HepG2 (cell line): ENCODE measurements around the gene TCFL5. TPM values are rescaled to one million over a fixed set of nuclear protein-coding genes. Genes with fewer than 3 reads are reported as not detected.

Source experiments
- ATAC-seq: fragments of 200-7000 bp; cut with Tn5 transposase; 3 replicates; pipeline ENCODE4 v1.9.1; 2020; ENCODE audit warnings: mild to moderate bottlenecking, moderate library complexity
- BruUV-seq: library from RNA; stranded (reverse); fragments of 400-500 nt; replicated peaks from 2 replicates; lab custom pipeline; 2021; lab: Mats Ljungman, UMichigan
- CTCF ChIA-PET: fragments of 300-600 bp; formaldehyde crosslinking; extraction: SDS; loops from one replicate; lab custom pipeline; 2021; ENCODE audit warnings: low total read pairs, inconsistent platforms, low intra/inter-chr PET ratio; lab: Yijun Ruan, JAX
- POLR2A ChIA-PET: fragments of 350-600 bp; sonication (Branson Sonifier 250); formaldehyde crosslinking; loops from one replicate; lab custom pipeline; 2020; ENCODE audit warnings: antibody characterized with exemption, inconsistent platforms; lab: Yijun Ruan, JAX
- DNase-seq: peaks from one replicate; pipeline ENCODE4 v3.0.0-alpha.2; 2015; ENCODE audit warnings: low spot score
- FAIRE-seq: peaks from 3 replicates; lab custom pipeline; 2011; peaks lifted over from hg19 to GRCh38; lab: Jason Lieb, UNC
- H2AFZ ChIP-seq: one replicate; pipeline ENCODE4 v1.6.1; 2011; ENCODE audit warnings: low read length, inconsistent platforms
- H3K27ac ChIP-seq: fragments of 300-600 bp; 3 replicates; pipeline ENCODE4 v1.8.0; 2011; ENCODE audit warnings: mixed run types, mild to moderate bottlenecking, mixed read lengths, low read length, inconsistent platforms; ENCODE audit not compliant: insufficient read depth; ENCODE audit errors: extremely low read length
- H3K27me3 ChIP-seq, 2 experiments: fragments of 200-600 bp in 1 of 2; 2 replicates in 1 of 2; 3 replicates in 1 of 2; pipeline versions ENCODE4 v1.6.0 to v1.8.0; 2011; ENCODE audit warnings: low read length in 2 of 2, mild to moderate bottlenecking in 2 of 2, moderate library complexity in 2 of 2, inconsistent platforms in 1 of 2; ENCODE audit not compliant: insufficient read depth in 2 of 2, control insufficient read depth in 1 of 2
- H3K36me3 ChIP-seq, 2 experiments: fragments of 200-600 bp in 1 of 2; replicated peaks in 1 of 2; 2 replicates in 1 of 2; 3 replicates in 1 of 2; pipeline versions ENCODE4 v1.5.1 to v1.8.0; 2011; ENCODE audit warnings: low read length in 2 of 2, inconsistent platforms in 1 of 2; ENCODE audit not compliant: insufficient read depth in 2 of 2, control insufficient read depth in 1 of 2
- H3K4me1 ChIP-seq: 2 replicates; pipeline ENCODE4 v1.5.1; 2012; ENCODE audit warnings: low read length, inconsistent platforms; ENCODE audit not compliant: insufficient read depth
- H3K4me2 ChIP-seq: 2 replicates; pipeline ENCODE4 v1.6.0; 2011; ENCODE audit warnings: low read depth, low read length, inconsistent platforms
- H3K4me3 ChIP-seq, 3 experiments: fragments of 200-600 bp in 1 of 3; sonication (generic), shearing (Covaris generic) in 1 of 3; replicated peaks in 1 of 3; 2 replicates each; pipeline ENCODE4 v1.5.1; 2011 to 2016; ENCODE audit warnings: low read length in 3 of 3, inconsistent platforms in 2 of 3, low read depth in 2 of 3, mild to moderate bottlenecking in 2 of 3, control low read depth in 1 of 3, mixed read lengths in 1 of 3; ENCODE audit not compliant: insufficient read depth in 1 of 3
- H3K79me2 ChIP-seq: one replicate; pipeline ENCODE4 v1.6.1; 2011; ENCODE audit warnings: low read length, inconsistent platforms; ENCODE audit not compliant: insufficient read depth
- H3K9ac ChIP-seq: 2 replicates; pipeline ENCODE4 v1.6.0; 2011; ENCODE audit warnings: mild to moderate bottlenecking, low read depth, low read length, inconsistent platforms; ENCODE audit not compliant: insufficient read depth
- H3K9me3 ChIP-seq: 2 replicates; pipeline ENCODE4 v1.5.1; 2012; ENCODE audit warnings: mild to moderate bottlenecking, low read length
- H4K20me1 ChIP-seq: 2 replicates; pipeline ENCODE4 v1.6.0; 2011; ENCODE audit warnings: inconsistent platforms, mild to moderate bottlenecking, low read length, moderate library complexity; ENCODE audit not compliant: insufficient read depth
- CBX2 ChIP-seq, 2 experiments: fragments of 200-600 bp in 1 of 2; sonication (generic); formaldehyde crosslinking in 1 of 2; IDR thresholded peaks; 2 replicates each; pipeline versions ENCODE4 v1.7.0 to v1.8.1; 2018 to 2022; ENCODE audit warnings: low read depth in 2 of 2, low read length in 1 of 2, mild to moderate bottlenecking in 1 of 2, missing genetic modification reagents in 1 of 2
- HNRNPL ChIP-seq: fragments of 200-400 bp; formaldehyde crosslinking; IDR thresholded peaks from 2 replicates; pipeline ENCODE4 v1.6.1; 2017; ENCODE audit warnings: mild to moderate bottlenecking, low read depth, low read length
- NFKB2 ChIP-seq: sonication (generic); formaldehyde crosslinking; IDR thresholded peaks from 2 replicates; pipeline ENCODE4 v1.4.0; 2020; ENCODE audit warnings: missing genetic modification reagents, borderline replicate concordance
- WGBS: methylation state at CpG from one replicate; pipeline ENCODE4 v1.1.6; 2017; ENCODE audit warnings: low lambda C conversion rate; 5-methylcytosine and 5-hydroxymethylcytosine counted together
- in situ Hi-C: cut with HindIII; loops from 2 replicates; pipeline ENCODE4 v1.10.0; 2017; ENCODE audit warnings: low pct_unique_long_range_greater_than_20kb; ENCODE audit not compliant: extremely low pct_ligation_motif_present
- intact Hi-C: fragments of 100-400 bp; cut with micrococcal nuclease; formaldehyde crosslinking; loops from one replicate; pipeline ENCODE4 v1.10.0; 2022; ENCODE audit not compliant: unreplicated experiment
- polyA plus RNA-seq, 8 experiments: library from polyadenylated mRNA; depleted of rRNA in 3 of 8; stranded (reverse) in 7 of 8; unstranded in 1 of 8; fragments of >200 nt; fragmentation: Illumina TruSeq in 4 of 8; extraction: Trizol in 4 of 8; gene quantifications; 2 replicates each; pipeline versions ENCODE4 v1.2.1 to v1.2.3, GENCODE V29; 2011 to 2016; ENCODE audit warnings: low read depth in 4 of 8, missing spikeins in 1 of 8, mixed read lengths in 1 of 8; ENCODE audit not compliant: insufficient read depth in 1 of 8
- total RNA-seq, 5 experiments: library from RNA; depleted of rRNA; stranded (reverse); fragments of >200 nt; fragmentation: Illumina TruSeq; extraction: Trizol; gene quantifications; 2 replicates each; pipeline ENCODE4 v1.2.3, GENCODE V29; 2016; ENCODE audit warnings: low read depth in 1 of 5
- TF ChIP-seq, protein P1 (sequence below): IDR thresholded peaks from 2 replicates; pipeline ENCODE4 v1.6.1; 2016; ENCODE audit warnings: missing compliant biosample characterization, missing genetic modification reagents, borderline replicate concordance

Gene TCFL5
- total and polyA plus RNA-seq, 2 of the 13 experiments (the other 11 are each of a cell fraction or from before 2014, with no cell fraction given): 14.8 to 20.0 TPM

GRCh38 chr20:62839816-62840215 is 21.8 kb downstream of the TCFL5 start:
- H4K20me1 ChIP-seq: no peaks in the 10 kb centered on the region
- H3K4me2 ChIP-seq: no peak overlapping the region
- no peaks in the 10 kb centered on the region for H3K79me2 ChIP-seq
- ChIA-PET CTCF (no interaction called here), POLR2A (no interaction called here)
- H3K9ac ChIP-seq: no peak overlapping the region
- no TSS peak for BruUV-seq
- peak; percentile 8 for ATAC-seq
- H2AFZ ChIP-seq: no peak overlapping the region
- whole genome bisulfite sequencing: 95% methylated on average over 11 of the region's 11 CpGs
- FAIRE-seq: no peak
- H3K4me1 ChIP-seq: peaks cover 6% of the 10 kb centered on the region; the same call in 1 of the 2 replicates
- DNase-seq: no peak
- in situ Hi-C loops (no loop called here), intact Hi-C loops (no loop called here)
- H3K36me3 ChIP-seq: peaks cover 13 to 22% of the 10 kb centered on the region in 2 experiments; a peak in 4 of 5 replicates
- H3K9me3 ChIP-seq: no peaks in the 10 kb centered on the region
- H3K27me3 ChIP-seq: no peaks in the 10 kb centered on the region
- H3K4me3 ChIP-seq: no peak overlapping the region
- peak; percentile 80; the same call in 1 of the 2 replicates for TF ChIP-seq HNRNPL
- TF ChIP-seq, protein P1, sequence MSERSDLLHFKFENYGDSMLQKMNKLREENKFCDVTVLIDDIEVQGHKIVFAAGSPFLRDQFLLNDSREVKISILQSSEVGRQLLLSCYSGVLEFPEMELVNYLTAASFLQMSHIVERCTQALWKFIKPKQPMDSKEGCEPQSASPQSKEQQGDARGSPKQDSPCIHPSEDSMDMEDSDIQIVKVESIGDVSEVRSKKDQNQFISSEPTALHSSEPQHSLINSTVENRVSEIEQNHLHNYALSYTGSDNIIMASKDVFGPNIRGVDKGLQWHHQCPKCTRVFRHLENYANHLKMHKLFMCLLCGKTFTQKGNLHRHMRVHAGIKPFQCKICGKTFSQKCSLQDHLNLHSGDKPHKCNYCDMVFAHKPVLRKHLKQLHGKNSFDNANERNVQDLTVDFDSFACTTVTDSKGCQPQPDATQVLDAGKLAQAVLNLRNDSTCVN (CRISPR knock-in tag): no peak
- no peak overlapping the region for H3K27ac ChIP-seq

DNA sequence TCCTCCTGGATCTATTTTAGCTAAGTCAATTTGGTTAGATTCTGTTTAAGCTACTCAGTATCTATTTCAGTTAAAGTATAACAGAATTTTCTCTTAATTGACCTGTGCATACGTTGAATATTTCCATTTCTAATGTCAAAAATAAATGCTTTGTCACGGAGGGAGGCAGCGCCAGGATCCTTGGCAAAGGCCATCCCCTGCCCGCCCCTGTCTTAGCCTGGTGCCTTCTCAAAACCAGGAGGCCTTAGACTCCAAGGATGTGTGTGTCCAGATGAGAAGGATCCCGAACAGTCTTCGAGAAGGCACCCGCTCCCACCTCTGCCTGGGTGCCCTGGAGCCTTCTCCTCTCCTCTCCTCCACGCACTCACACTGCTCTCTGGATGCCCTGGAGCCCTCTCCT is 22.4 kb downstream of the TCFL5 start:
- POLR2A ChIA-PET: no interaction called here
- no peak overlapping the region for H3K27ac ChIP-seq
- CTCF ChIA-PET: no interaction called here

More for the DNA sequence above, 22.4 kb downstream of the TCFL5 start:
- Histone ChIP-seq H4K20me1 (no peaks in the 10 kb centered on the region), H3K9me3 (no peaks in the 10 kb centered on the region), H3K4me1 (peaks cover 6% of the 10 kb centered on the region; the same call in 1 of the 2 replicates), H3K36me3 (peaks cover 13 to 22% of the 10 kb centered on the region in 2 experiments; a peak in 4 of 5 replicates), H3K27me3 (no peaks in the 10 kb centered on the region), H3K9ac (no peak overlapping the region)
- FAIRE-seq: no peak
- intact Hi-C loops: no loop called here
- no peak for DNase-seq
- WGBS: 90% methylated on average over 8 of the region's 8 CpGs
- TF ChIP-seq CBX2 (IDR thresholded peaks at IDR 0.05; ENCODE audit: low read depth, low read length) (no peak), CBX2 (CRISPR knock-in tag; IDR thresholded peaks at IDR 0.05; ENCODE audit: low read depth) (no peak), NFKB2 (CRISPR knock-in tag) (0 out of 2 replicates have a peak, but pooled peaks have one; percentile 4)
- TF ChIP-seq, all 625 proteins: peak for 1
- no peak overlapping the region for H3K4me2 ChIP-seq
- no peaks in the 10 kb centered on the region for H3K79me2 ChIP-seq
- H3K4me3 ChIP-seq: no peak overlapping the region
- BruUV-seq: no TSS peak
- in situ Hi-C loops: no loop called here
- no peak for ATAC-seq
- H2AFZ ChIP-seq: no peak overlapping the region
